HCT116 (cell line): ENCODE data around the gene FTO. TPM values are rescaled to one million over a fixed set of nuclear protein-coding genes. Genes with fewer than 3 reads are reported as not detected.

Experiments used
- ATAC-seq: fragments of 200-7000 bp; cut with Tn5 transposase; 2 replicates; pipeline ENCODE4 v1.9.1; 2020; ENCODE audit warnings: mild to moderate bottlenecking, moderate library complexity
- BruUV-seq: library from RNA; stranded (reverse); fragments of 400-500 nt; replicated peaks from 2 replicates; lab custom pipeline; 2021; lab: Mats Ljungman, UMichigan
- CTCF ChIA-PET: fragments of 300-600 bp; sonication (Branson Sonifier 250); formaldehyde crosslinking; loops from one replicate; lab custom pipeline; 2021; ENCODE audit warnings: antibody characterized with exemption; lab: Charles Lee
- POLR2A ChIA-PET: fragments of 300-600, 350-600 bp; sonication (Branson Sonifier 250); formaldehyde crosslinking; loops from one replicate; lab custom pipeline; 2021; ENCODE audit warnings: antibody characterized with exemption; lab: Charles Lee
- RAD21 ChIA-PET, 2 experiments: fragments of 300-600 bp; sonication (Branson Sonifier 250); formaldehyde crosslinking; loops; one replicate each; lab custom pipeline; 2023; ENCODE audit warnings: low total read pairs in 2 of 2; ENCODE audit not compliant: uncharacterized antibody in 2 of 2, unreplicated experiment in 2 of 2, low non-redundant PET in 1 of 2; lab: Charles Lee
- DNase-seq: peaks from one replicate; pipeline ENCODE4 v3.0.0-alpha.2; 2010; ENCODE audit warnings: low read depth, low spot score
- H2AFZ ChIP-seq: fragments of 200-600 bp; shearing (Covaris generic), sonication (generic); 2 replicates; pipeline ENCODE4 v1.6.1; 2017; ENCODE audit warnings: low read depth, mixed run types, mixed read lengths, antibody characterized with exemption, low read length; ENCODE audit not compliant: poor library complexity, severe bottlenecking
- H3K27ac ChIP-seq: 2 replicates; pipeline ENCODE4 v1.5.1; 2012; ENCODE audit warnings: low read depth, low read length
- H3K27me3 ChIP-seq: fragments of 200-600 bp; sonication (generic); 2 replicates; pipeline ENCODE4 v1.6.1; 2016; ENCODE audit warnings: mixed run types, low read length, mixed read lengths; ENCODE audit not compliant: insufficient read depth
- H3K36me3 ChIP-seq, 2 experiments: fragments of 200-500 bp in 1 of 2; fragments of 200-600 bp in 1 of 2; sonication (Bioruptor generic) in 1 of 2; sonication (generic) in 1 of 2; 2 replicates each; pipeline versions ENCODE4 v1.5.1 to v1.6.1; 2014 to 2016; ENCODE audit warnings: low read length in 2 of 2, inconsistent platforms in 1 of 2, mixed read lengths in 1 of 2, mixed run types in 1 of 2; ENCODE audit not compliant: insufficient read depth in 2 of 2, control insufficient read depth in 1 of 2
- H3K4me1 ChIP-seq, 2 experiments: fragments of 200-600 bp in 1 of 2; sonication (generic) in 1 of 2; 2 replicates each; pipeline versions ENCODE4 v1.5.1 to v1.6.1; 2012 to 2017; ENCODE audit warnings: low read length in 2 of 2, inconsistent platforms in 1 of 2, mild to moderate bottlenecking in 1 of 2, mixed read lengths in 1 of 2, mixed run types in 1 of 2, moderate library complexity in 1 of 2; ENCODE audit not compliant: insufficient read depth in 2 of 2, control insufficient read depth in 1 of 2
- H3K4me2 ChIP-seq: fragments of 200-600 bp; sonication (generic); 2 replicates; pipeline ENCODE4 v1.6.1; 2017; ENCODE audit warnings: mixed run types, low read length, mixed read lengths
- H3K4me3 ChIP-seq, 2 experiments: fragments of 200-600 bp in 1 of 2; sonication (generic) in 1 of 2; replicated peaks in 1 of 2; 2 replicates each; pipeline ENCODE4 v1.5.1; 2011 to 2016; ENCODE audit warnings: low read length in 2 of 2, control low read depth in 1 of 2, low read depth in 1 of 2, mild to moderate bottlenecking in 1 of 2, mixed read lengths in 1 of 2, mixed run types in 1 of 2
- H3K79me2 ChIP-seq: fragments of 200-600 bp; sonication (generic); 2 replicates; pipeline ENCODE4 v1.6.1; 2017; ENCODE audit warnings: mild to moderate bottlenecking, mixed run types, low read length, moderate library complexity, mixed read lengths; ENCODE audit not compliant: insufficient read depth
- H3K9ac ChIP-seq: fragments of 200-600 bp; sonication (generic); 2 replicates; pipeline ENCODE4 v1.6.1; 2016; ENCODE audit warnings: low read length, mixed read lengths
- H3K9me2 ChIP-seq: fragments of 200-600 bp; sonication (generic), shearing (Covaris generic); 2 replicates; pipeline ENCODE4 v1.6.1; 2017; ENCODE audit warnings: mixed run types, mild to moderate bottlenecking, moderate library complexity; ENCODE audit not compliant: insufficient read depth
- H3K9me3 ChIP-seq, 2 experiments: fragments of 200-500 bp in 1 of 2; fragments of 200-600 bp in 1 of 2; sonication (Bioruptor generic) in 1 of 2; sonication (generic) in 1 of 2; 2 replicates each; pipeline ENCODE4 v1.6.1; 2014 to 2017; ENCODE audit warnings: low read length in 2 of 2, mixed read lengths in 2 of 2, inconsistent platforms in 1 of 2, low read depth in 1 of 2, mild to moderate bottlenecking in 1 of 2, mixed run types in 1 of 2, moderate library complexity in 1 of 2; ENCODE audit not compliant: control insufficient read depth in 1 of 2, insufficient read depth in 1 of 2
- H4K20me1 ChIP-seq: fragments of 200-600 bp; sonication (generic), shearing (Covaris generic); 2 replicates; pipeline ENCODE4 v1.6.1; 2017; ENCODE audit warnings: mixed run types, mild to moderate bottlenecking, moderate library complexity; ENCODE audit not compliant: insufficient read depth
- CEBPB ChIP-seq: IDR thresholded peaks from 2 replicates; pipeline ENCODE4 v1.6.1; 2012; ENCODE audit warnings: low read depth
- EGR1 ChIP-seq: IDR thresholded peaks from 2 replicates; pipeline ENCODE4 v1.6.1; 2012; ENCODE audit warnings: low read depth
- EZH2 ChIP-seq: fragments of 200-600 bp; sonication (generic); IDR thresholded peaks from 2 replicates; pipeline ENCODE4 v1.6.1; 2017; ENCODE audit warnings: antibody characterized with exemption, mixed run types
- EZH2phosphoT487 ChIP-seq: fragments of 200-600 bp; IDR thresholded peaks from 2 replicates; pipeline ENCODE4 v1.6.1; 2018; ENCODE audit warnings: antibody characterized with exemption, borderline replicate concordance
- FOSL1 ChIP-seq: IDR thresholded peaks from 2 replicates; pipeline ENCODE4 v1.6.1; 2012; ENCODE audit warnings: low read depth
- JUND ChIP-seq: IDR thresholded peaks from 2 replicates; pipeline ENCODE4 v1.6.1; 2012
- POLR2A ChIP-seq: IDR thresholded peaks from 2 replicates; pipeline ENCODE4 v1.7.0; 2011; ENCODE audit warnings: borderline replicate concordance; ENCODE audit not compliant: insufficient read depth, insufficient read length; ENCODE audit errors: extremely low read depth
- POLR2AphosphoS5 ChIP-seq: IDR thresholded peaks from 2 replicates; pipeline ENCODE4 v1.6.1; 2011; ENCODE audit warnings: mild to moderate bottlenecking, low read depth, low read length, moderate library complexity
- RAD21 ChIP-seq: IDR thresholded peaks from 2 replicates; pipeline ENCODE4 v1.6.1; 2012; ENCODE audit warnings: low read depth, mild to moderate bottlenecking
- YY1 ChIP-seq: IDR thresholded peaks from 2 replicates; pipeline ENCODE4 v1.6.1; 2011; ENCODE audit warnings: low read length, low read depth, moderate library complexity, mild to moderate bottlenecking; ENCODE audit not compliant: insufficient replicate concordance; ENCODE audit errors: extremely low read depth
- ZFX ChIP-seq: fragments of 450-650 bp; IDR thresholded peaks from 2 replicates; pipeline ENCODE4 v1.6.1; 2017
- ZNF274 ChIP-seq: fragments of 200-500 bp; sonication (Bioruptor generic); IDR thresholded peaks from 2 replicates; pipeline ENCODE4 v1.6.1; 2014; ENCODE audit warnings: mild to moderate bottlenecking, low read depth, low read length, inconsistent platforms
- intact Hi-C: fragments of 100-400 bp; cut with micrococcal nuclease; formaldehyde crosslinking; loops from 2 replicates; pipeline ENCODE4 v1.10.0; 2022
- total RNA-seq: library from RNA; stranded (reverse); gene quantifications from one replicate; pipeline ENCODE4 v1.2.1, GENCODE V29; 2021; ENCODE audit not compliant: unreplicated experiment
- TF ChIP-seq, protein P1 (sequence below): IDR thresholded peaks from 2 replicates; pipeline ENCODE4 v1.6.1; 2012; ENCODE audit warnings: low read depth
- TF ChIP-seq, protein P2 (sequence below): IDR thresholded peaks from 2 replicates; pipeline ENCODE4 v1.6.1; 2012
- TF ChIP-seq, protein P3 (sequence below): IDR thresholded peaks from 2 replicates; pipeline ENCODE4 v1.6.1; 2012
- TF ChIP-seq, protein P4 (sequence below): IDR thresholded peaks from 2 replicates; pipeline ENCODE4 v1.6.1; 2011; ENCODE audit warnings: mild to moderate bottlenecking, low read length, moderate library complexity; ENCODE audit not compliant: insufficient replicate concordance; ENCODE audit errors: extremely low read depth

Gene FTO
- total RNA-seq, 1 experiment from 2014 or later = 55.2 TPM

DNA sequence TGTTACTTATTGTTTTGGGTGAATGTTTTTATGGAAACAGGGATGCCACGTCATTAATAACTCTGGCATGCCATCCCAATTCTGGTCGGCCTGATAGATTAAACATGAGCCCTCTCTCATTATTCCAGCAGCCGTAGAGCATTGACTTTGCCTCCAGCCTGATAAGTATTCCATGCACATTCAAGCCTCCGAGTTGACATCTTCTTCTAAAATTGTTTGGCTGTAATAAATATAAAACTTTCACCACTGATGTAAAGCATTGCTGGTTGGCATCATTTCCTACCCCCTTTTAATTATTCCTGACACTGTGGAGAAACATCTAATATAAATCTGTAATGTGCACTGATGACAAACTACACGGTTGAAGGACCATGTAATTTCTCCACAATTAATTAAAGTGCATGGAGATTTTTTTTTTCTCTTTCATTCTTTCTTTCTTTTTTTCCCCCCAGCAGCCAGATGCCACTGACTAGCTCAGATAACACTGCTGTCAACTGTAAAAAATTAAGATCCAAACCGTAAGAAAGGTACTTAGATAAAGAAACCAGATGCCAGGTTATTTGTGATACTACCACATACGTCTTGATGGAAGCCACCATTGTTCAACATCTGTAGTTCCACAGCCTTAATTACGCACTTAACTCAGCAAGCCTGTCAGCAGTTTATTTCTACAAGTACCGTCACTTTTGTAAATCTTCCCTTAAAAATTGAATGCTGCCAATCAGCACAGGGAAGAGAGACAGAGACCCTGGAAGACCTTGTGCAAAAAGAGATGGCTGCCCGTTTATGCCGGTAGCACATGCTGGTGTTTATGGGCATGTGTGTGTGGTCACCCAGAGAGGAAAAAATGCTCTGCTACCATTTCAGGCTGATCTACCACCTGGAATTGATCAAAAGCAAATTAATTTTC, 344.9 kb downstream of the FTO start:
- DNase-seq = no peak
- no TSS peak for BruUV-seq
- Histone ChIP-seq H3K36me3 (no peaks in the 10 kb centered on the region), H3K4me2 (no peak overlapping the region), H3K27ac (no peak overlapping the region)
- POLR2A ChIA-PET = no interaction called here
- RAD21 ChIA-PET = no interaction called here
- TF ChIP-seq POLR2AphosphoS5 (no peak), YY1 (no peak), RAD21 (no peak), JUND (no peak), POLR2A (no peak), EGR1 (no peak), EZH2phosphoT487 (no peak), ZNF274 (no peak), CEBPB (no peak), FOSL1 (no peak), ZFX (no peak), EZH2 (no peak)
- TF ChIP-seq, protein P1, sequence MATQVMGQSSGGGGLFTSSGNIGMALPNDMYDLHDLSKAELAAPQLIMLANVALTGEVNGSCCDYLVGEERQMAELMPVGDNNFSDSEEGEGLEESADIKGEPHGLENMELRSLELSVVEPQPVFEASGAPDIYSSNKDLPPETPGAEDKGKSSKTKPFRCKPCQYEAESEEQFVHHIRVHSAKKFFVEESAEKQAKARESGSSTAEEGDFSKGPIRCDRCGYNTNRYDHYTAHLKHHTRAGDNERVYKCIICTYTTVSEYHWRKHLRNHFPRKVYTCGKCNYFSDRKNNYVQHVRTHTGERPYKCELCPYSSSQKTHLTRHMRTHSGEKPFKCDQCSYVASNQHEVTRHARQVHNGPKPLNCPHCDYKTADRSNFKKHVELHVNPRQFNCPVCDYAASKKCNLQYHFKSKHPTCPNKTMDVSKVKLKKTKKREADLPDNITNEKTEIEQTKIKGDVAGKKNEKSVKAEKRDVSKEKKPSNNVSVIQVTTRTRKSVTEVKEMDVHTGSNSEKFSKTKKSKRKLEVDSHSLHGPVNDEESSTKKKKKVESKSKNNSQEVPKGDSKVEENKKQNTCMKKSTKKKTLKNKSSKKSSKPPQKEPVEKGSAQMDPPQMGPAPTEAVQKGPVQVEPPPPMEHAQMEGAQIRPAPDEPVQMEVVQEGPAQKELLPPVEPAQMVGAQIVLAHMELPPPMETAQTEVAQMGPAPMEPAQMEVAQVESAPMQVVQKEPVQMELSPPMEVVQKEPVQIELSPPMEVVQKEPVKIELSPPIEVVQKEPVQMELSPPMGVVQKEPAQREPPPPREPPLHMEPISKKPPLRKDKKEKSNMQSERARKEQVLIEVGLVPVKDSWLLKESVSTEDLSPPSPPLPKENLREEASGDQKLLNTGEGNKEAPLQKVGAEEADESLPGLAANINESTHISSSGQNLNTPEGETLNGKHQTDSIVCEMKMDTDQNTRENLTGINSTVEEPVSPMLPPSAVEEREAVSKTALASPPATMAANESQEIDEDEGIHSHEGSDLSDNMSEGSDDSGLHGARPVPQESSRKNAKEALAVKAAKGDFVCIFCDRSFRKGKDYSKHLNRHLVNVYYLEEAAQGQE = no peak
- TF ChIP-seq, protein P2, sequence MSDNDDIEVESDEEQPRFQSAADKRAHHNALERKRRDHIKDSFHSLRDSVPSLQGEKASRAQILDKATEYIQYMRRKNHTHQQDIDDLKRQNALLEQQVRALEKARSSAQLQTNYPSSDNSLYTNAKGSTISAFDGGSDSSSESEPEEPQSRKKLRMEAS = no peak
- TF ChIP-seq, protein P3, sequence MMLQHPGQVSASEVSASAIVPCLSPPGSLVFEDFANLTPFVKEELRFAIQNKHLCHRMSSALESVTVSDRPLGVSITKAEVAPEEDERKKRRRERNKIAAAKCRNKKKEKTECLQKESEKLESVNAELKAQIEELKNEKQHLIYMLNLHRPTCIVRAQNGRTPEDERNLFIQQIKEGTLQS = no peak
- TF ChIP-seq, protein P4, sequence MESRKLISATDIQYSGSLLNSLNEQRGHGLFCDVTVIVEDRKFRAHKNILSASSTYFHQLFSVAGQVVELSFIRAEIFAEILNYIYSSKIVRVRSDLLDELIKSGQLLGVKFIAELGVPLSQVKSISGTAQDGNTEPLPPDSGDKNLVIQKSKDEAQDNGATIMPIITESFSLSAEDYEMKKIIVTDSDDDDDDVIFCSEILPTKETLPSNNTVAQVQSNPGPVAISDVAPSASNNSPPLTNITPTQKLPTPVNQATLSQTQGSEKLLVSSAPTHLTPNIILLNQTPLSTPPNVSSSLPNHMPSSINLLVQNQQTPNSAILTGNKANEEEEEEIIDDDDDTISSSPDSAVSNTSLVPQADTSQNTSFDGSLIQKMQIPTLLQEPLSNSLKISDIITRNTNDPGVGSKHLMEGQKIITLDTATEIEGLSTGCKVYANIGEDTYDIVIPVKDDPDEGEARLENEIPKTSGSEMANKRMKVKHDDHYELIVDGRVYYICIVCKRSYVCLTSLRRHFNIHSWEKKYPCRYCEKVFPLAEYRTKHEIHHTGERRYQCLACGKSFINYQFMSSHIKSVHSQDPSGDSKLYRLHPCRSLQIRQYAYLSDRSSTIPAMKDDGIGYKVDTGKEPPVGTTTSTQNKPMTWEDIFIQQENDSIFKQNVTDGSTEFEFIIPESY = no peak
- TF ChIP-seq, all 23 proteins: peak for 0
- ATAC-seq = no peak
- no peaks in the 10 kb centered on the region for H3K9me2 ChIP-seq
- no peaks in the 10 kb centered on the region for H3K79me2 ChIP-seq
- no peaks in the 10 kb centered on the region for H3K4me1 ChIP-seq
- H2AFZ ChIP-seq = no peak overlapping the region
- intact Hi-C loops = no loop called here
- H3K27me3 ChIP-seq = no peaks in the 10 kb centered on the region
- no peaks in the 10 kb centered on the region for H4K20me1 ChIP-seq
- H3K9ac ChIP-seq = no peak overlapping the region
- H3K4me3 ChIP-seq = no peak overlapping the region
- H3K9me3 ChIP-seq = no peaks in the 10 kb centered on the region
- CTCF ChIA-PET = no interaction called here
